ENCODE data around the gene VWA3A. TPM values are rescaled to one million over a fixed set of nuclear protein-coding genes. Genes with fewer than 3 reads are reported as not detected.

The VWA3A gene
- total and polyA plus RNA-seq, 2 experiments from 2014 or later, result 0.45 TPM; not detected in 1

GRCh38 chr16:22161999-22162655 is 69.8 kb downstream of the VWA3A start, which contains the start of gene SDR42E2:
Gene SDR42E2, plus strand, starts transcription at chr16:22162506. Its CDS starts 3,077 bp downstream, at chr16:22165583.
- H4K20me1 ChIP-seq (replicated peaks; ENCODE audit: insufficient read depth), result no peaks in the 10 kb centered on the region
- no peaks in the 10 kb centered on the region for H3K4me1 Mint-ChIP-seq
- ATAC-seq, result peak; percentile 96
- no peaks in the 10 kb centered on the region; the same call in none of the 2 replicates for H3K4me1 ChIP-seq (ENCODE audit: insufficient read depth)
- DNase-seq (ENCODE audit: low spot score), result peak; percentile 89
- peak within 1 kb of the TSS; percentile 100 for H2AFZ ChIP-seq
- TF ChIP-seq REST (IDR thresholded peaks at IDR 0.05; ENCODE audit: unreplicated experiment) (no peak), POLR2AphosphoS5 (IDR thresholded peaks at IDR 0.05; ENCODE audit: low read depth) (peak; percentile 76)
- 0 out of 2 replicates have a peak, but pooled peaks cover 6% of the 10 kb centered on the region for H3F3A ChIP-seq (replicated peaks; ENCODE audit: low read depth)
- H3K27me3 ChIP-seq (ENCODE audit: insufficient read depth), result peaks cover 26% of the 10 kb centered on the region
- H3K4me3 Mint-ChIP-seq, result peak within 1 kb of the TSS; percentile 67
- no peak within 1 kb of the TSS for H3K27ac ChIP-seq (ENCODE audit: low read depth)
- H3K9me2 ChIP-seq (ENCODE audit: insufficient read depth), result peaks cover 8% of the 10 kb centered on the region; the same call in 1 of the 2 replicates
- H3K9me3 Mint-ChIP-seq, result no peaks in the 10 kb centered on the region
- no peak within 1 kb of the TSS for H3K27ac Mint-ChIP-seq
- no peaks in the 10 kb centered on the region for H3K79me2 ChIP-seq (replicated peaks; ENCODE audit: insufficient read depth)
- no peaks in the 10 kb centered on the region for H3K36me3 Mint-ChIP-seq (ENCODE audit: low read depth)
- H3K4me3 ChIP-seq, result peak within 1 kb of the TSS; percentile 68
- peak within 1 kb of the TSS; percentile 91 for H3K4me2 ChIP-seq
- H3K27me3 Mint-ChIP-seq (ENCODE audit: insufficient read depth, low read depth, poor library complexity), result peaks cover 8% of the 10 kb centered on the region
- no peaks in the 10 kb centered on the region for H3K36me3 ChIP-seq (ENCODE audit: insufficient read depth)

GRCh38 chr16:22162656-22163009 is 70.3 kb downstream of the VWA3A start:
- H3K27me3 Mint-ChIP-seq (ENCODE audit: insufficient read depth, low read depth, poor library complexity), result peaks cover 8% of the 10 kb centered on the region
- peaks cover 3% of the 10 kb centered on the region; the same call in 2 of the 3 replicates for H3K36me3 Mint-ChIP-seq (ENCODE audit: low read depth)
- no peak overlapping the region for H3K27ac Mint-ChIP-seq
- Histone ChIP-seq H3K4me2 (peak overlapping the region; percentile 91), H3K79me2 (replicated peaks; ENCODE audit: insufficient read depth) (no peaks in the 10 kb centered on the region), H3K9me2 (ENCODE audit: insufficient read depth) (peaks cover 8% of the 10 kb centered on the region; the same call in 1 of the 2 replicates), H3K4me3 (peak overlapping the region; percentile 68), H3K36me3 (ENCODE audit: insufficient read depth) (no peaks in the 10 kb centered on the region), H3K4me1 (ENCODE audit: insufficient read depth) (no peaks in the 10 kb centered on the region; the same call in none of the 2 replicates), H4K20me1 (replicated peaks; ENCODE audit: insufficient read depth) (no peaks in the 10 kb centered on the region), H2AFZ (peak overlapping the region; percentile 100), H3F3A (replicated peaks; ENCODE audit: low read depth) (0 out of 2 replicates have a peak, but pooled peaks cover 6% of the 10 kb centered on the region), H3K27ac (ENCODE audit: low read depth) (no peak overlapping the region), H3K27me3 (ENCODE audit: insufficient read depth) (peaks cover 26% of the 10 kb centered on the region)
- H3K9me3 Mint-ChIP-seq, result no peaks in the 10 kb centered on the region; the same call in 2 of the 3 replicates
- no peaks in the 10 kb centered on the region for H3K4me1 Mint-ChIP-seq
- DNase-seq (ENCODE audit: low spot score), result no peak
- H3K4me3 Mint-ChIP-seq, result peak overlapping the region; percentile 67
- ATAC-seq, result peak; percentile 41
- TF ChIP-seq ZNF114 (CRISPR knock-in tag; IDR thresholded peaks at IDR 0.05), result no peak
- no peak for TF ChIP-seq CTCF (conservative IDR thresholded peaks at IDR 0.05; ENCODE audit: low read depth in 2 of 2)
- no peak for TF ChIP-seq EZH2 (IDR thresholded peaks at IDR 0.05; ENCODE audit: low read depth, unreplicated experiment)
- no peak for TF ChIP-seq ZNF331 (CRISPR knock-in tag; IDR thresholded peaks at IDR 0.05; ENCODE audit: low read depth)
- no peak for TF ChIP-seq REST (IDR thresholded peaks at IDR 0.05; ENCODE audit: unreplicated experiment)
- no peak for TF ChIP-seq STAT1 (IDR thresholded peaks at IDR 0.05; ENCODE audit: unreplicated experiment)
- TF ChIP-seq JUNB (IDR thresholded peaks at IDR 0.05; ENCODE audit: unreplicated experiment), result no peak
